SU-DHL-6 (cell line): ENCODE measurements around the gene KRT4.

ENCODE experiments used
- H2AFZ ChIP-seq: fragments of 200-600 bp; sonication (generic); 2 replicates; pipeline ENCODE4 v1.6.1; 2014; ENCODE audit warnings: low read depth, mild to moderate bottlenecking, moderate library complexity, mixed read lengths, antibody characterized with exemption, low read length; ENCODE audit not compliant: severe bottlenecking
- H3F3A ChIP-seq: fragments of 200-600 bp; shearing (Covaris generic); 2 replicates; pipeline ENCODE4 v1.6.0; 2016; ENCODE audit warnings: antibody characterized with exemption, mild to moderate bottlenecking; ENCODE audit not compliant: insufficient read depth
- H3K27ac ChIP-seq: fragments of 200-600 bp; sonication (generic); 2 replicates; pipeline ENCODE4 v1.5.1; 2016; ENCODE audit warnings: low read depth, mild to moderate bottlenecking, low read length, moderate library complexity, mixed read lengths
- H3K27me3 ChIP-seq: fragments of 200-600 bp; sonication (generic), shearing (Covaris generic); 2 replicates; pipeline ENCODE4 v1.6.0; 2014; ENCODE audit warnings: mild to moderate bottlenecking, low read length
- H3K36me3 ChIP-seq: fragments of 200-600 bp; sonication (generic); 2 replicates; pipeline ENCODE4 v1.6.1; 2014; ENCODE audit warnings: mild to moderate bottlenecking, low read length, mixed read lengths
- H3K4me2 ChIP-seq: fragments of 300-600, 200-600 bp; shearing (Covaris generic), sonication (generic); 2 replicates; pipeline ENCODE4 v1.6.0; 2014; ENCODE audit warnings: low read length, low read depth, mild to moderate bottlenecking; ENCODE audit not compliant: poor library complexity, severe bottlenecking
- H3K4me3 ChIP-seq: fragments of 200-600 bp; sonication (generic); 2 replicates; pipeline ENCODE4 v1.5.1; 2014; ENCODE audit warnings: antibody characterized with exemption, low read length, mild to moderate bottlenecking, mixed read lengths; ENCODE audit not compliant: insufficient read depth, poor library complexity, severe bottlenecking
- H3K79me2 ChIP-seq: fragments of 200-600 bp; sonication (generic); 2 replicates; pipeline ENCODE4 v1.6.1; 2014; ENCODE audit warnings: mild to moderate bottlenecking, low read length, moderate library complexity; ENCODE audit not compliant: insufficient read depth
- H3K9ac ChIP-seq: fragments of 200-600 bp; sonication (generic); 2 replicates; pipeline ENCODE4 v1.7.0; 2014; ENCODE audit warnings: mild to moderate bottlenecking, low read length
- H3K9me2 ChIP-seq: fragments of 200-600 bp; sonication (generic); replicated peaks from 2 replicates; pipeline ENCODE4 v1.6.1; 2014; ENCODE audit warnings: low read length; ENCODE audit not compliant: insufficient read depth
- H3K9me3 ChIP-seq: fragments of 200-600 bp; sonication (generic); 2 replicates; pipeline ENCODE4 v1.6.1; 2014; ENCODE audit warnings: low read length, mixed read lengths; ENCODE audit not compliant: insufficient read depth
- H4K20me1 ChIP-seq: fragments of 200-600 bp; sonication (generic); 2 replicates; pipeline ENCODE4 v1.6.1; 2014; ENCODE audit warnings: low read depth, mild to moderate bottlenecking, antibody characterized with exemption, low read length, moderate library complexity, mixed read lengths
- CTCF ChIP-seq: fragments of 200-600 bp; sonication (generic); IDR thresholded peaks from one replicate; pipeline ENCODE4 v1.5.1; 2017; ENCODE audit warnings: antibody characterized with exemption, mild to moderate bottlenecking, low read length, moderate library complexity; ENCODE audit not compliant: insufficient read depth, poor library complexity, severe bottlenecking
- EZH2phosphoT487 ChIP-seq: fragments of 200-600 bp; sonication (generic), shearing (Covaris generic); conservative IDR thresholded peaks from 2 replicates; pipeline ENCODE4 v1.6.1; 2018; ENCODE audit warnings: mild to moderate bottlenecking, antibody characterized with exemption, low read length, moderate library complexity, mixed read lengths

Gene KRT4

GRCh38 chr12:52771505-52771904 is 42.4 kb downstream of the KRT4 start:
- Histone ChIP-seq H4K20me1 (no peaks in the 10 kb centered on the region), H3F3A (no peaks in the 10 kb centered on the region), H2AFZ (no peak overlapping the region), H3K79me2 (no peaks in the 10 kb centered on the region), H3K9ac (no peak overlapping the region), H3K27me3 (no peaks in the 10 kb centered on the region), H3K4me3 (no peak overlapping the region), H3K27ac (no peak overlapping the region), H3K9me2 (no peaks in the 10 kb centered on the region), H3K9me3 (no peaks in the 10 kb centered on the region), H3K4me2 (no peak overlapping the region), H3K36me3 (no peaks in the 10 kb centered on the region)
- TF ChIP-seq EZH2phosphoT487 (no peak), CTCF (no peak)

GRCh38 chr12:52771088-52771487 is 42.8 kb downstream of the KRT4 start:
- Histone ChIP-seq H3K79me2 (no peaks in the 10 kb centered on the region), H3F3A (no peaks in the 10 kb centered on the region), H3K9ac (no peak overlapping the region), H3K36me3 (no peaks in the 10 kb centered on the region), H3K27ac (no peak overlapping the region), H3K4me2 (no peak overlapping the region), H3K4me3 (no peak overlapping the region), H4K20me1 (no peaks in the 10 kb centered on the region), H2AFZ (no peak overlapping the region), H3K27me3 (no peaks in the 10 kb centered on the region), H3K9me2 (no peaks in the 10 kb centered on the region), H3K9me3 (no peaks in the 10 kb centered on the region)
- TF ChIP-seq EZH2phosphoT487, result no peak
- no peak for TF ChIP-seq CTCF

- Histone ChIP-seq H3K9me2 (no peaks in the 10 kb centered on the region), H3K27ac (no peak overlapping the region), H4K20me1 (no peaks in the 10 kb centered on the region), H3K4me2 (no peak overlapping the region), H3K9me3 (no peaks in the 10 kb centered on the region), H3K79me2 (no peaks in the 10 kb centered on the region), H2AFZ (no peak overlapping the region), H3F3A (no peaks in the 10 kb centered on the region), H3K4me3 (no peak overlapping the region), H3K36me3 (no peaks in the 10 kb centered on the region), H3K27me3 (no peaks in the 10 kb centered on the region), H3K9ac (no peak overlapping the region)
- no peak for TF ChIP-seq EZH2phosphoT487
- TF ChIP-seq CTCF, result no peak
Measured at GRCh38 chr12:52769946-52770345, 44.0 kb downstream of the KRT4 start.
